Measurements from ENCODE around the gene IL1RN. TPM values are rescaled to one million over a fixed set of nuclear protein-coding genes. Genes with fewer than 3 reads are reported as not detected.

IL1RN gene
- total and polyA plus RNA-seq, 2 of the 13 experiments (the other 11 are each of a cell fraction or from before 2014, with no cell fraction given) = 21.2 to 101 TPM

DNA sequence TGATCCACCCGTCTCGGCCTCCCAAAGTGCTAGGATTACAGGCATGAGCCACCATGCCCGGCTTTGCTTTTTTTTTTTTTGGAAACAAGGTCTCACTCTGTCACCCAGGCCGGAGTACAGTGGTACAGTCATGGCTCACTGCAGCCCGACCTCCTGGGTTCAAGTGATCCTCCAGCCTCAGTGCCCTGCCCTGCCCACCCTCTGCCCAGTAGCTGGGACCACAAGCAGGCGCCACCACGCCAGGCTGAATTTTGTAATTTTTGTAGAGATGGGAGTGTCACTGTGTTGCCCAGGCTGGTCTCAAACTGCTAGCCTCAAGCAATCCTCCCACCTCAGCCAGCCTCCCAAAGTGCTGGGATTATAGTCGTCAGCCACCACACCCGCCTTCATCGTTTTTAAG lies 34.8 kb downstream of the IL1RN start:
- no peak overlapping the region for H3K9ac ChIP-seq (ENCODE audit: insufficient read depth, low read depth, low read length)
- no peak for TF ChIP-seq ZNF225 (CRISPR knock-in tag; IDR thresholded peaks at IDR 0.05)
- TF ChIP-seq KDM1A (CRISPR knock-in tag; IDR thresholded peaks at IDR 0.05) = no peak
- TF ChIP-seq, protein P1, sequence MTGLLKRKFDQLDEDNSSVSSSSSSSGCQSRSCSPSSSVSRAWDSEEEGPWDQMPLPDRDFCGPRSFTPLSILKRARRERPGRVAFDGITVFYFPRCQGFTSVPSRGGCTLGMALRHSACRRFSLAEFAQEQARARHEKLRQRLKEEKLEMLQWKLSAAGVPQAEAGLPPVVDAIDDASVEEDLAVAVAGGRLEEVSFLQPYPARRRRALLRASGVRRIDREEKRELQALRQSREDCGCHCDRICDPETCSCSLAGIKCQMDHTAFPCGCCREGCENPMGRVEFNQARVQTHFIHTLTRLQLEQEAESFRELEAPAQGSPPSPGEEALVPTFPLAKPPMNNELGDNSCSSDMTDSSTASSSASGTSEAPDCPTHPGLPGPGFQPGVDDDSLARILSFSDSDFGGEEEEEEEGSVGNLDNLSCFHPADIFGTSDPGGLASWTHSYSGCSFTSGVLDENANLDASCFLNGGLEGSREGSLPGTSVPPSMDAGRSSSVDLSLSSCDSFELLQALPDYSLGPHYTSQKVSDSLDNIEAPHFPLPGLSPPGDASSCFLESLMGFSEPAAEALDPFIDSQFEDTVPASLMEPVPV (CRISPR knock-in tag; IDR thresholded peaks at IDR 0.05) = no peak
- no peak for TF ChIP-seq ZNF260 (CRISPR knock-in tag; IDR thresholded peaks at IDR 0.05; ENCODE audit: borderline replicate concordance, low read depth)
- TF ChIP-seq ZNF562 (CRISPR knock-in tag; IDR thresholded peaks at IDR 0.05; ENCODE audit: borderline replicate concordance) = no peak
- TF ChIP-seq CREB3 (CRISPR knock-in tag; IDR thresholded peaks at IDR 0.05) = no peak
- no peak for TF ChIP-seq FOXC1 (CRISPR knock-in tag; IDR thresholded peaks at IDR 0.05; ENCODE audit: borderline replicate concordance)
- TF ChIP-seq NCOA1 (CRISPR knock-in tag; IDR thresholded peaks at IDR 0.05) = no peak
- no peak for TF ChIP-seq DR1 (CRISPR knock-in tag; IDR thresholded peaks at IDR 0.05)
- TF ChIP-seq FOXA3 (CRISPR knock-in tag; IDR thresholded peaks at IDR 0.05) = no peak
- no peak for TF ChIP-seq ZNF737 (CRISPR knock-in tag; IDR thresholded peaks at IDR 0.05; ENCODE audit: borderline replicate concordance)
- TF ChIP-seq, protein P2, sequence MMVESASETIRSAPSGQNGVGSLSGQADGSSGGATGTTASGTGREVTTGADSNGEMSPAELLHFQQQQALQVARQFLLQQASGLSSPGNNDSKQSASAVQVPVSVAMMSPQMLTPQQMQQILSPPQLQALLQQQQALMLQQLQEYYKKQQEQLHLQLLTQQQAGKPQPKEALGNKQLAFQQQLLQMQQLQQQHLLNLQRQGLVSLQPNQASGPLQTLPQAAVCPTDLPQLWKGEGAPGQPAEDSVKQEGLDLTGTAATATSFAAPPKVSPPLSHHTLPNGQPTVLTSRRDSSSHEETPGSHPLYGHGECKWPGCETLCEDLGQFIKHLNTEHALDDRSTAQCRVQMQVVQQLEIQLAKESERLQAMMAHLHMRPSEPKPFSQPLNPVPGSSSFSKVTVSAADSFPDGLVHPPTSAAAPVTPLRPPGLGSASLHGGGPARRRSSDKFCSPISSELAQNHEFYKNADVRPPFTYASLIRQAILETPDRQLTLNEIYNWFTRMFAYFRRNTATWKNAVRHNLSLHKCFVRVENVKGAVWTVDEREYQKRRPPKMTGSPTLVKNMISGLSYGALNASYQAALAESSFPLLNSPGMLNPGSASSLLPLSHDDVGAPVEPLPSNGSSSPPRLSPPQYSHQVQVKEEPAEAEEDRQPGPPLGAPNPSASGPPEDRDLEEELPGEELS (CRISPR knock-in tag; IDR thresholded peaks at IDR 0.05) = no peak
- TF ChIP-seq ZFP1 (CRISPR knock-in tag; IDR thresholded peaks at IDR 0.05) = no peak
- TF ChIP-seq, protein P3, sequence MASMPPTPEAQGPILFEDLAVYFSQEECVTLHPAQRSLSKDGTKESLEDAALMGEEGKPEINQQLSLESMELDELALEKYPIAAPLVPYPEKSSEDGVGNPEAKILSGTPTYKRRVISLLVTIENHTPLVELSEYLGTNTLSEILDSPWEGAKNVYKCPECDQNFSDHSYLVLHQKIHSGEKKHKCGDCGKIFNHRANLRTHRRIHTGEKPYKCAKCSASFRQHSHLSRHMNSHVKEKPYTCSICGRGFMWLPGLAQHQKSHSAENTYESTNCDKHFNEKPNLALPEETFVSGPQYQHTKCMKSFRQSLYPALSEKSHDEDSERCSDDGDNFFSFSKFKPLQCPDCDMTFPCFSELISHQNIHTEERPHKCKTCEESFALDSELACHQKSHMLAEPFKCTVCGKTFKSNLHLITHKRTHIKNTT (CRISPR knock-in tag; IDR thresholded peaks at IDR 0.05) = no peak
- TF ChIP-seq, protein P4, sequence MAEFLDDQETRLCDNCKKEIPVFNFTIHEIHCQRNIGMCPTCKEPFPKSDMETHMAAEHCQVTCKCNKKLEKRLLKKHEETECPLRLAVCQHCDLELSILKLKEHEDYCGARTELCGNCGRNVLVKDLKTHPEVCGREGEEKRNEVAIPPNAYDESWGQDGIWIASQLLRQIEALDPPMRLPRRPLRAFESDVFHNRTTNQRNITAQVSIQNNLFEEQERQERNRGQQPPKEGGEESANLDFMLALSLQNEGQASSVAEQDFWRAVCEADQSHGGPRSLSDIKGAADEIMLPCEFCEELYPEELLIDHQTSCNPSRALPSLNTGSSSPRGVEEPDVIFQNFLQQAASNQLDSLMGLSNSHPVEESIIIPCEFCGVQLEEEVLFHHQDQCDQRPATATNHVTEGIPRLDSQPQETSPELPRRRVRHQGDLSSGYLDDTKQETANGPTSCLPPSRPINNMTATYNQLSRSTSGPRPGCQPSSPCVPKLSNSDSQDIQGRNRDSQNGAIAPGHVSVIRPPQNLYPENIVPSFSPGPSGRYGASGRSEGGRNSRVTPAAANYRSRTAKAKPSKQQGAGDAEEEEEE (CRISPR knock-in tag; IDR thresholded peaks at IDR 0.05; ENCODE audit: borderline replicate concordance) = no peak
- TF ChIP-seq GZF1 (CRISPR knock-in tag; IDR thresholded peaks at IDR 0.05) = no peak
- no peak for TF ChIP-seq KDM3A (CRISPR knock-in tag; IDR thresholded peaks at IDR 0.05; ENCODE audit: low read depth)
- no peak for TF ChIP-seq KLF11 (CRISPR knock-in tag; IDR thresholded peaks at IDR 0.05)
- TF ChIP-seq RXRA (CRISPR knock-in tag; IDR thresholded peaks at IDR 0.05) = no peak

More for the DNA sequence above, 34.8 kb downstream of the IL1RN start:
- ChIA-PET CTCF (ENCODE audit: low intra/inter-chr PET ratio, low total read pairs) (no interaction called here), POLR2A (interaction anchor here (1.3 kb wide), 1 partner anchor 36 kb away, joined by 5 read pairs; no protein-coding TSS in a partner anchor)
- Histone ChIP-seq H4K20me1 (ENCODE audit: insufficient read depth, low read length) (no peaks in the 10 kb centered on the region), H3K36me3 (replicated peaks in 1 of 2; ENCODE audit: control insufficient read depth in 1 of 2, insufficient read depth in 2 of 2, low read length in 2 of 2) (no peaks in the 10 kb centered on the region), H3K4me3 (replicated peaks in 1 of 3; ENCODE audit: insufficient read depth in 1 of 3, low read depth in 2 of 3, low read length in 3 of 3) (no peak overlapping the region), H3K4me1 (ENCODE audit: insufficient read depth, low read length) (peaks cover 58% of the 10 kb centered on the region), H2AFZ (ENCODE audit: low read length) (no peak overlapping the region), H3K79me2 (ENCODE audit: insufficient read depth, low read length) (no peaks in the 10 kb centered on the region), H3K27me3 (ENCODE audit: control insufficient read depth in 1 of 2, insufficient read depth in 2 of 2, low read length in 2 of 2) (no peaks in the 10 kb centered on the region; a peak in 1 of 5 replicates), H3K4me2 (ENCODE audit: low read depth, low read length) (no peak overlapping the region), H3K9me3 (ENCODE audit: low read length) (no peaks in the 10 kb centered on the region), H3K27ac (ENCODE audit: extremely low read length, insufficient read depth, low read length) (no peak overlapping the region)
- BruUV-seq (replicated peaks) = no TSS peak
- in situ Hi-C loops (cut with HindIII; ENCODE audit: extremely low pct_ligation_motif_present, low pct_unique_long_range_greater_than_20kb) = no loop called here
- DNase-seq (ENCODE audit: low spot score) (no peak), FAIRE-seq (no peak), ATAC-seq (no peak)
- WGBS (ENCODE audit: low lambda C conversion rate) = 82% methylated on average over 10 of the region's 10 CpGs
- intact Hi-C loops (cut with micrococcal nuclease; ENCODE audit: unreplicated experiment) = no loop called here
